GM18909 (cell line): Measurements from ENCODE around the gene ARHGEF25.
A peak's percentile ranks its signal among the peaks of the same experiment; 100 is the strongest.
"Not testable (repeated sequence)": the region's sequence is repeated elsewhere in the genome, so short reads cannot be mapped to it uniquely, and the experiment has no call there.

Experiments
- ATAC-seq: cut with Tn5 transposase; IDR thresholded peaks from one replicate; pipeline ENCODE4 v1.9.1; 2021; ENCODE audit warnings: mild to moderate bottlenecking; ENCODE audit not compliant: unreplicated experiment, poor library complexity

Gene ARHGEF25

DNA sequence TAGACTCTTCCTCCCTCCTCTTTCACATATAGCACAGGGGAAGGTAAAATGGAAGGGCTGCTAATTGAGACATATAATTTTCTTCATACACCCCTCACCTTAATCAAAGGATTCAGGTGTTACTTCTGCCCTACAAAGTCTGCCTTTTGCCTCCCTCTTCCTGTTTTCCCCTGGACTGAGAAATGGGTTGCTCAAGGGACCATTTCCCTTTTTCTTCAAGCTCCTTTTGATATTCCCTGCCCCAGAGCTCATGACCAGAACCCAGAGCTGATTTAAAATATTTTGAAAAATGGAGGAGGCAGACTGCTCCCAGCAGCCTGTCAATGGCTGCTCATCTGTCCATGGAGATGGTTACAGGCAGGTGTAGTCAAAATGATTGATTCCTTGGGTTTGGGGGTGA, 26.5 kb upstream of the ARHGEF25 start:
- no peak for ATAC-seq

- no peak for ATAC-seq
These were observed 26.1 kb upstream of the ARHGEF25 start for GRCh38 chr12:57585156-57585555.

GRCh38 chr12:57586128-57586527, 25.1 kb upstream of the ARHGEF25 start:
- ATAC-seq = no peak

DNA sequence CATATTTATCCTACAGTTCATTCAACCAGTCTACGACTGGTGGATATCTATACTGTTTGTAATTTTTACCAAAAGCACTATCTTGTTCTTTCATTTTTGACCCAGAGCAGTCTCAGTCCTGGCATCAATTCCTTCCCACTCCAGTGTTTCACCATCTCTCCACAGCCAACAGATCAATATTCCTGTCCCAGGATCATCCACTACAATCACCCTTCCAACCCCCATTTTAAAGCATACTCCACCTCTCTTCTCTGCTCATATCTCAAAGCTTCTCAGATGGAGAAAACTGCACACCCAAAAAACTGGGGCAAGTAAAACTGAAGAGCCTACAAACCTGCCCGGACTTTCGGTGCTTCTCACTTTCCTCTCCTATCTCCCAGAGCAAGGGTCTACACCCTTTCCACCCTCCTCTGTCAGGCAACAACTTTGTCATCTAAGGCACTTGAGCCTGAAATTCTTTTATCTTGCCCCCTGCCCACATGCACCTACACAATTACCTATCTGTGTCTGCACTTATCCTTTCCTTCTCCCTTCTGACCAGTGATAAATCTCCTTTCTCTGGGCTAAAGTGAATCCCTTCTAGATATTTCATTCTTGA, 24.3 kb upstream of the ARHGEF25 start:
- ATAC-seq = no peak

DNA sequence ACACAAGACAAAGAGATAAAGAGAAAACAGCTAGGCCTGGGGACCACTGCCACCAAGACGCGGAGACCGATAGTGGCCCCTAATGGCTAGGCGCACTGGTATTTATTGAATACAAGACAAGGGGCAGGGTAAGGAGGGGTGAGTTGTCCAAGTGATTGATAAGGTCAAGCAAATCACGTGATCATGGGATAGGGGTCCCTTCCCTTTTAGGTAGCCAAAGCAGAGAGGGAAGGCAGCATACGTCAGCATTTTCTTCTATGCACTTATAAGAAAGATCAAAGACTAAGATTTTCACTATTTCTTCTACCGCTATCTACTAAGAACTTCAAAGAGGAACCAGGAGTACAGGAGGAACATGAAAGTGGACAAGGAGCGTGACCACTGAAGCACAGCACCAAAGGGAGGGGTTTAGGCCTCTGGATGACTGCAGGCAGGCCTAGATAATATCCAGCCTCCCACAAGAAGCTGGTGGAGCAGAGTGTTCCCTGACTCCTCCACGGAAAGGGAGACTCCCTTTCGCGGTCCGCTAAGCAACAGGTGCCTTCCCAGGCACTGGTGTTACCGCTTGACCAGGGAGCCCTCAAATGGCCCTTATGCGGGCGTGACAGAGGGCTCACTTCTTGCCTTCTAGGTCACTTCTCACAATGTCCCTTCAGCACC, 22.2 kb upstream of the ARHGEF25 start:
- ATAC-seq = not testable (repeated sequence)

DNA sequence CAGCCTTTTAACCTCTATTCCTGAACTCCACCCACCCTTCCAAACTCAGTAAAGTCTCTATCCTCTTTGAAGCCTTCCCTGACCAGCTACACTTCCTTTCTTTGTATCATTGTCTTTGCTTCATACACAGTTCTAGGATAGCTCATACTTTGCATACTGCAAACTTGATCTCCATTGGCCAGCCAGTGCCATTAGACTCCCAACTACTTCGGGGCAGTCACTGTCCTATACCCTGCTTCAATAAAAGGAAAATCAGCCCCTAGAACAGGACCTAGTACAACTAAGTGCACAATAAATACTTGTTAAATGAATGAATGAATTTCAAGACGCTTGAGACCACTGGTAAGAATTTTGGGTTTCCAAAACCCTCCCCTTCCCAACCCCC, 20.8 kb upstream of the ARHGEF25 start:
- no peak for ATAC-seq

DNA sequence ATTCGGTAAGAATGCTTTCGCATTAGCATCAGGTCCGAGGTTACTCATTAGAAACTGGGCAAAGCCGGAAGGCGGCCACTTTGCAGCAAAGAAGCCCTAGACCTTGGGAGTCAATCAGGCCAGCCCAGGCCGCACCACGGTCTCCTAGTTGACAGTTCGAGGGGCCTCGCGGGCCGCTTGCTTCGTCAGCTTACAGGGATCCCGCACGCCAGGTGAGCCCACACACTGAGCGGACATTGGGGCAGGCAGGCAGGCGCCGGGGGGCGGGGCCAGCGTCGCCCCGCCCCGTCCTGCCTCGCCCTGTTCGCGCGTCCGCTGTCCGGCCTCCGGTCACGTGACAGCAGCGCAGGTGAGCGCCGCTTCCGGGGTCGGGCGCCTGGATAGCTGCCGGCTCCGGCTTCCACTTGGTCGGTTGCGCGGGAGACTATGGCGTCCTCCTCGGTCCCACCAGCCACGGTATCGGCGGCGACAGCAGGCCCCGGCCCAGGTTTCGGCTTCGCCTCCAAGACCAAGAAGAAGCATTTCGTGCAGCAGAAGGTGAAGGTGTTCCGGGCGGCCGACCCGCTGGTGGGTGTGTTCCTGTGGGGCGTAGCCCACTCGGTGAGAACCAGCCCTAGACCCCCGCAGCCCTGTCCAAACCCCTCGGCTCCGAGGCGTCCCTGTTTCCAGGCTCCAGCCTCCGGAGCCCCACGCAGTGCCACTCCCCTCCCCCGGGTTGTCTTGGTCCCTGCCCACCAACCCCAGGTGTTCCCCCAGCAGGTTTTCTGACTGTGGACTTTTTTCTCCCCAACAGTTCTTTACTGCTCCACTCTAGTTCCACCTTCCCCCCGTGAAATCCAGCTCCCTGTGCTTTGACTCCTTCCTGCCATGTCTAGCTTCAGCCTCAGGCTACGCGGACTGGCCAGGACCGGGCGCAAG, 20.1 kb upstream of the ARHGEF25 start, which contains the start of gene PIP4K2C:
Gene PIP4K2C, plus strand, starts transcription at position 329 of the 918 bp plus-strand sequence. Its CDS starts 98 bp downstream, at position 427.
- ATAC-seq = peak; percentile 92

DNA sequence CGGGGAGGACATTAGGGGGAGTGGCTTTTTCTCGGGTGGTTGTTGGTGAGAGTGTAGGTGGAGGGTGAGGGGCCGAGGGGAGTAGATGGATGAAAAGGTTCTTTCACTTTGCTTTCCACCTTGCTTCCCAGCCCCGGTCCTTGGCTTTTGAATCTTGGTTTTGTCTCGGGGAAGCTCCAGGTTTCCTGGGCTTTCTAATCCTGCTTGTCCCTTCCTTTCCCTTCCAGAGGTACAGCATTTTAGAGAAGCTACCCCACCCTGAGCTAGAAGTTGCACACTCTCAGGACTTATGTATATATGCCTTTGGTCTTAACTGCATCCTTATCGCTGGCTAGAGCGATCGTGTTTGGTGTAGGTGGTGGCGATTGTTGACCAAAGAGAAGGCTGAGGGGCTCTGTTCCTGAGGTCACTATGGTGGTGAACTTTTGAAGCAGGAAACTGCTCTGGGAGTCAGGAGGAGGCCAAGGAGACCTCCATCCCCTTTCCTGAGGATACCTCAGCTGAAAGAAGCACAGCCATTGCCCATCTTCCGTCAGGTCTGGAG, 19.4 kb upstream of the ARHGEF25 start:
- ATAC-seq = no peak

GRCh38 chr12:57592551-57593165, 18.6 kb upstream of the ARHGEF25 start:
- no peak for ATAC-seq

DNA sequence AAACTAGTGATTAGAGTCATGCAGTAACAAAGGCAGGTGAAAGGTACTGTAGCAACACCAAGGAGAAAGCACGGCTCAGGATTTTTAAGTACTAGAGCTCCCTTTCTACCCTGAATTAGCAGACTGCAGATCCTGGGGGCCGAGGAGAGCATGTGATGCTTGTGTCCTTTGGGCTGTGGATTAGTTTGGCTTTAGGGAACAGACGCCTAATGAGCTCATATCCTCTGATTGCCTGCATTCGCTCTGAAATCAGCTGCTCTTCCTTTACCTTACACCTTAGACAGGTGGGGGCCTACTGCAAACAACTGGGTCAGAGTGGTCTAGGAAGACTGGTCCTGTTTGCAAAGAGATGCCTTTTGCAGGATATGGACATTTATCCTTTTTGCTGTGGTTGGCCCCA, 18.0 kb upstream of the ARHGEF25 start:
- no peak for ATAC-seq

DNA sequence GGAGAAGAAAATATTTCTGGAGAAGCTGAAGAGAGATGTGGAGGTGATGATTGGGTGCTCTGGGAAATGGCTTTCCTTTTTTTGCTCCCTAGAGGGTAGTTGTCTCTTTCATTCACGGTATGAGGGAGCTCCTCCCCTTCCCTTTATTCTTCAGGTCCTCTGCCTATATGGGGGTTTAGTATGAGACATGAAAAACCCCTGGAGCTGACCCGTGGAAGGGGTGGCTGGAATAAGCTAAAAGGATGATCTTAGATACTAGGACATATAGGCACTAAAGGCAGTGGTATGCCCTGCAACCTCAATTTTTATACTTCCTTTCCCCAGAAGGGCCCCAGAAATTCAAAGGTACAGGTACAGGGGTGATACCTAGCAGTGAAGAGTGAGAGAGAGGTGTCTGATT, 10.8 kb upstream of the ARHGEF25 start:
- no peak for ATAC-seq

GRCh38 chr12:57602544-57602943, 8.7 kb upstream of the ARHGEF25 start:
- ATAC-seq = no peak

DNA sequence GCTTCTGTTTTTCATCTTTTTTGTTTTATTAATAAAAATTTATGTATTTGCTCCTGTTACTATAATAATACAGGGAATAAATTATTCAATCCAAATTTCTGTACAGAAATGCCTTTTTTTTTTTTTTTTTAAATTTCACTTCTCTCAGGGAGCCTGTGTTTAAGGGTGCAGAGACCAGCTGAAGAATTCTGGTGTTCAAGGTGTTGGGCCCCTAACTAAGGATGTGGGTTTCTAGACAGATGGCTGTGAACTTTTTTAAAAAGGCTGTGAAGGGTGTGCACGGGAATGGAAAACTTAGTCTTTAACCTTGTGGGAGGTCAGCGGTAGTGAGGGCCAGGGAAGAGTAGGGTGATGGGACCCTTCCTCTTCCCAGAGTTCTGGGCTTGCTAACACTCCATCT, 7.9 kb upstream of the ARHGEF25 start:
- ATAC-seq = no peak

DNA sequence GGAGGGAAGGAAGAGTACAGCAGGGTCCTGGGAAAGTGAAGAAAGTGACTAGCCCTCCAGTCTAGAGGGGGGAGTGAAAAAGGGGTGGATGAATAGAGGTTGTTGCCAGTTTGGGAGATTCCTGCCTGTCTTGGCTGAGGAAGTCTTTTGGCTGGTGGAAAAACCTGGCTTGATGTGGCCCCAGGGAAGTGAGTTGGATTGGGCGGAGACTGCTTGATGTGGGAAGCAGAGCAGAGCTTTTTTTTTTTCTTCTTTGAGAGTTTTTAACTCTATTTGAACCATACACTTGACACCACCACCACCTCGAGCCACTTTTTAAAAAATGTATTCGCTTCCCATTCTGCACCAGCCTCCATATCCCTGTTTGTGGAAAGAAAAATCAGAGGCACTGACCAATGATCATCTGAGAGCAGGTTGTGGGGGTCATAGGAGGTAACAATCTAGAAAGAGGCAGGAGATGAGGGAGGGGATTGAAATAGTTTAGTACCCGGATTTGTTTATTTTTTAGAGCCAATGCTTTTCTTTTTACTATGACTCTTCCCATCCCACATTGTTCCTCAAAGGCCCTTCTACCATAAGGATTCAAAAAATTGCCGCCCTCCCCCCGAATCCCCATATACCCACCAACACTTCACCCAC, 7.3 kb upstream of the ARHGEF25 start:
- ATAC-seq = no peak

GRCh38 chr12:57604454-57604991, 6.7 kb upstream of the ARHGEF25 start, which contains the start of gene DTX3:
Gene DTX3 (plus strand): TSS chr12:57604824. CDS start chr12:57606518, 1,694 bp downstream.
- peak; percentile 70 for ATAC-seq

- ATAC-seq = peak; percentile 24
These were observed 6.0 kb upstream of the ARHGEF25 start for GRCh38 chr12:57604992-57605810.

- ATAC-seq = no peak
These were observed 5.4 kb upstream of the ARHGEF25 start for GRCh38 chr12:57605811-57606311.

DNA sequence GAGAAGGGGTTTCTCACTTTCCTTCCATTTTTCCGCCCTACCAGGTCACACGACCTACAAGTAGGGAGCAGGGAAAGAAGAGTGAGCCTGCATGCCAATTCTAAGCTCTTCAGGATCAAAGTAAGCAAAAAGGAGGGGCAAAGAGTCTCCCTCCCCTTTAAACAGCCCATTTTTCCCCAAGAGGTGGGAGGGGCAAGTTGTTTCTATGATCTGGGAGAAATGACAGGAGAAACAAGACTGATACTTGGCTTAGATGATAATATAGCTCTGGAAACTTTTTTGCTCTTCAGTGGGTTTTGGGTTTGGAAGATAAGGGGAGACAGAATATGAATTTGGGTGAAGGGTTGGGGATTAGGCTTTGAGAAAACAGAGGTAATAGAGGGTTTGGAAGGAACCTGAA, 4.8 kb upstream of the ARHGEF25 start:
- ATAC-seq = no peak

DNA sequence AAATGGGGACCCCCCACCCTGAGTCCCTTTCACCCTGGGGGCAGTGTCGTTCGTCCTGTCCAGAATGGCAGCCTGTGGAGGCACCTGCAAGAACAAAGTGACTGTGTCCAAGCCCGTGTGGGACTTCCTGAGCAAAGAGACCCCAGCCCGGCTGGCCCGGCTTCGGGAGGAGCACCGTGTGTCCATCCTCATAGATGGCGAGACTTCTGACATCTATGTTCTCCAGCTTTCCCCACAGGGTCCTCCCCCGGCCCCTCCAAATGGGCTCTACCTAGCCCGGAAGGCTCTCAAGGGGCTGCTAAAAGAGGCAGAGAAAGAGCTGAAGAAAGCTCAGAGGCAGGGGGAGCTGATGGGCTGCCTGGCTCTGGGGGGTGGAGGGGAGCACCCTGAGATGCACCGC, 4.4 kb upstream of the ARHGEF25 start:
- no peak for ATAC-seq
